Body of pancreas (tissue), 4 donors: ENCODE results near the gene NFKB2.

Experiments
- POLR2A ChIP-seq, 3 donors: fragments of 450-650 bp; IDR thresholded peaks; one replicate each; pipeline ENCODE4 v1.6.1; 2016; ENCODE audit warnings: antibody characterized with exemption in 3 of 3, mild to moderate bottlenecking in 2 of 3
- TF ChIP-seq, protein P1 (sequence below), 7 experiments: fragments of 450-650 bp in 4 of 7; fragments of 200-600 bp in 3 of 7; sonication (generic) in 3 of 7; IDR thresholded peaks; one replicate each; pipeline ENCODE4 v1.5.1; 2016 to 2019; ENCODE audit warnings: antibody characterized with exemption in 7 of 7

DNA sequence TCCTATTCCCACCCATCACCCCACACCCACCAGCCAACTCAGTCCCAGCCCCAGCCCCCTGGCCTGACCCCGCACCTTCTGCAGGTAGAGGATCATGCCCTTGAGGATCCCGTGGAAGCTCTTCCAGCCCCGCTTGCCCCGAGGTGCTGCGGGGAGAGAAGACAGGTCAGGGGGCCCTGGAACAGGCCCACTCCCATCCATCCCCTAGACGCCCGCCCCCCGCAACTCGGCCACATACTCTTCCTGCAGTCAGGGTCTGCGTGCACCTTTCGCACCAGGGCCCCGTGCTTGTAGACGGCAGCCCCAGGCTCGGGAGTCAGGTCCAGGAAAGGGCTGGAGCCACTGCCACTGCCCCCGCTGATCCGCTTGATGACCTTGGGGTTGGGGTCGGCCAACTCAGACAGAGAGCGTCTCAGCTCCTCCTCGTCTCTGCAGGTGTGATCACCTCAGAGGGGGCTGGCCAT, 9.6 kb downstream of the NFKB2 start:
- TF ChIP-seq, protein P1, sequence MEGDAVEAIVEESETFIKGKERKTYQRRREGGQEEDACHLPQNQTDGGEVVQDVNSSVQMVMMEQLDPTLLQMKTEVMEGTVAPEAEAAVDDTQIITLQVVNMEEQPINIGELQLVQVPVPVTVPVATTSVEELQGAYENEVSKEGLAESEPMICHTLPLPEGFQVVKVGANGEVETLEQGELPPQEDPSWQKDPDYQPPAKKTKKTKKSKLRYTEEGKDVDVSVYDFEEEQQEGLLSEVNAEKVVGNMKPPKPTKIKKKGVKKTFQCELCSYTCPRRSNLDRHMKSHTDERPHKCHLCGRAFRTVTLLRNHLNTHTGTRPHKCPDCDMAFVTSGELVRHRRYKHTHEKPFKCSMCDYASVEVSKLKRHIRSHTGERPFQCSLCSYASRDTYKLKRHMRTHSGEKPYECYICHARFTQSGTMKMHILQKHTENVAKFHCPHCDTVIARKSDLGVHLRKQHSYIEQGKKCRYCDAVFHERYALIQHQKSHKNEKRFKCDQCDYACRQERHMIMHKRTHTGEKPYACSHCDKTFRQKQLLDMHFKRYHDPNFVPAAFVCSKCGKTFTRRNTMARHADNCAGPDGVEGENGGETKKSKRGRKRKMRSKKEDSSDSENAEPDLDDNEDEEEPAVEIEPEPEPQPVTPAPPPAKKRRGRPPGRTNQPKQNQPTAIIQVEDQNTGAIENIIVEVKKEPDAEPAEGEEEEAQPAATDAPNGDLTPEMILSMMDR (IDR thresholded peaks at IDR 0.05) = no peak
- no peak for TF ChIP-seq POLR2A (IDR thresholded peaks at IDR 0.05)
